GM12892 (cell line): ENCODE measurements around the gene CDHR3.
"Not testable (repeated sequence)": the region's sequence is repeated elsewhere in the genome, so short reads cannot be mapped to it uniquely, and the experiment has no call there.

Experiments
- DNase-seq: peaks from one replicate; pipeline ENCODE4 v3.0.0; 2011; ENCODE audit not compliant: insufficient read length
- FAIRE-seq: peaks from 2 replicates; lab custom pipeline; 2011; peaks lifted over from hg19 to GRCh38; lab: Jason Lieb, UNC
- POLR2A ChIP-seq: IDR thresholded peaks from 2 replicates; pipeline ENCODE4 v1.6.1; 2011; ENCODE audit warnings: low read depth, low read length, control low read depth
- POLR2AphosphoS5 ChIP-seq: IDR thresholded peaks from 2 replicates; pipeline ENCODE4 v1.6.1; 2011; ENCODE audit warnings: low read depth, low read length, control low read depth
- TAF1 ChIP-seq: IDR thresholded peaks from 2 replicates; pipeline ENCODE4 v1.6.1; 2011; ENCODE audit warnings: low read depth, mild to moderate bottlenecking, control low read depth, low read length, borderline replicate concordance

The CDHR3 gene

DNA sequence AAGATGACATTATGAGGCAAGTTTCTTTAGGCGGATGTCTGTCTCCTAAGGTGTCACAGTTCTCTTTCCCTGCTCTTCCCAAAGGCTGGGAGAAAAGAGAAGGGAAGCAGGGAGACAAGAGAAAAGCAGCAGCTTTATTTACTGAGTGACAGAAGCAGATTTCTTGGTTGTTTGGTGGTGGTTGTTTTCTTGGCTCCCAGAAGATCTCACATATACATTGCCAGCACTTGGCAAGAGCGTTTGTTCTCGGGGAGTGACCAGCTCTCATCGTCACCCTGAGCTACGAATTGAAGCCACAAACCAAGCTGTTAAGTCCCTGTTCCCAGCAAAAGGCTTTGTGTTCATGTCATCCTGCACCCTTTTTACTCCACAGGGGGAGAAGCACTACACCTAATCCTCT lies 11.4 kb downstream of the CDHR3 start:
- TF ChIP-seq TAF1 (no peak), POLR2A (no peak), POLR2AphosphoS5 (no peak)
- FAIRE-seq (no peak), DNase-seq (no peak)

DNA sequence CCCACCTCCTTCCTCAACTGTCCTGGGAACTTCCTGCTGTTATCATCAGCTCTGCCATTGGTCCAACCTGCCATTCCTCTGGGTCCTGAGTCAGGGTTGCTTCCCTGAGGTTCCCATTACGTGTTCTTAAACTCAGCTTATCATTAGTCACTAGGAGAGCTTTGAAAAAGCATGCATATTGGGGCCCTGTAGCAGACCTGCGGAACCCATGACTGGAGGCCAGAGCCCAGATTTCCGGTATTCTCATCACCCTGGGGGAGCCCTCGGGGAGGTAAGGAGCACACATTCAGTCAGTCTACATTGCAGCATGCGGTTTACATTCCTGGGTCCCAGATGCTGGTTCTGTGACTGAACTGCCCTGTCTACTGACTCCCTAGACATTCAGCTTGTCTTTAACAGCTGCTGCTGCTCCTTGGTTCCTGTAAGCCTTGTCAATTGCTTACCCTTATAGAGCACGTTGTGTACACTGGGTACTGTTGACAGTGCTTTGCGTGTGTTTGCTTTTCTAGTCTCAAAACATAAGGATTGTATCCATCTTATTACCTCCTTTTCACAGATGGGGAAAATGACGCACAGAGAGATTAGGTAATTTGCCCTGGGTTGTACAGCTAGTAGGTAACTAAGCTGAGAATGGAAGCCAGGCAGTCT lies 12.8 kb downstream of the CDHR3 start:
- no peak for DNase-seq
- FAIRE-seq, result no peak
- TF ChIP-seq POLR2A, result no peak
- no peak for TF ChIP-seq TAF1

DNA sequence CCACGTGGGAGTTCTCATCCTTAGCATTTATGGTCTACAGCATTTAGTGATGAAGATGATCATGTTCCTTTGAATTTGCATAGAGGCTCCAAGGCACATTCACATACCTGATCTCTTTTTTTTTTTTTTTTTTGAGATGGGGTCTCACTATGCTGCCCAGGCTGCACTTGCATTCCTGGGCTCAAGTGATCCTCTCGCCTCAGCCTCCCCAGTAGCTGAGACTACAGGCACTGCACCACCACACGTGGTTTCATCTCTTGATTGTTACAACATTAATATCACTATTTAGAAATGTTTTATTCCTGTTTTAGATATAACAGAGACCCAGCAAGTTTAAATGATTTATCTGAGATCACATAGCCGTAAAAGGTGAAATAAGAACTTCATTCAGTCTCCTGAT lies 13.8 kb downstream of the CDHR3 start:
- DNase-seq, result no peak
- FAIRE-seq, result no peak
- TF ChIP-seq POLR2A, result no peak
- no peak for TF ChIP-seq TAF1

DNA sequence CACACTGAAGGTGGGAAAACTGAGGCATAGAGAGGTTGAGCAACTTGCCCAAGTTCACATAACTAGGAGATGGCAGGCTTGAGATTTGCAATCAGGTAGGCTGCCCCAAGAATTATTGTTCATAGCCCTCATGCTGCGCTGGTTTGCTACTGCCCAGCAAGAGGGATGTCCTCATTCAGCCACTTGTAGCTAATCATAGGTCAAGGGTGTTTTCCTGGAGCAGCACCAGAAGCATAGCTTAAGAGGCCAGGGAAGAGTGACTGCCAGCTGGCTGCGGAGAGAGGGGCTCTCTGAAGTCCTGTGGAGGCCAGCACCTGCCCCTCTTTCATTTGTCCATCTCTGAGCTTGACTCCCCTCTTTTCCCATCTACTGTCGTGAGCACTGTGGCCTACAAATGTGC lies 15.0 kb downstream of the CDHR3 start:
- no peak for DNase-seq
- TF ChIP-seq POLR2AphosphoS5 (no peak), POLR2A (no peak), TAF1 (no peak)
- FAIRE-seq, result no peak

DNA sequence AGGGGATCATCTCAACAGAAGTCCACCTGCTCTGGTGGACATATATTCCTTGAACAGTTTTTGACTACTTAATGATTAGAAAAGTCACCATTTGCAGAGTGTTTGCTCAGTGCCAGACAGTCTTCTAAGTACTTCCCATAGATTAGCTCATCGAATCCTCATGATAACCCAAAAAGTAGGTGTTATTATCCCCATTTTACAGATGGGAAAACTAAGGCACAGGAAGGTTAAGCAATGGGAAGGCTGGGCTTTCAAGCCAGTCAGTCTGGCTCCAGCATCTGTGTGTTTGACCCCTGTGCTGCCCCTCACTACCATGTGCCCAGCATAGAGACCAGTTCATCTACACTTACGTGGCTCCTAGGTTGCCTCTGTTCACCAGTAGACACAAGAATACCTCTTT lies 15.9 kb downstream of the CDHR3 start:
- no peak for DNase-seq
- no peak for FAIRE-seq
- no peak for TF ChIP-seq TAF1
- TF ChIP-seq POLR2AphosphoS5, result no peak
- no peak for TF ChIP-seq POLR2A

DNA sequence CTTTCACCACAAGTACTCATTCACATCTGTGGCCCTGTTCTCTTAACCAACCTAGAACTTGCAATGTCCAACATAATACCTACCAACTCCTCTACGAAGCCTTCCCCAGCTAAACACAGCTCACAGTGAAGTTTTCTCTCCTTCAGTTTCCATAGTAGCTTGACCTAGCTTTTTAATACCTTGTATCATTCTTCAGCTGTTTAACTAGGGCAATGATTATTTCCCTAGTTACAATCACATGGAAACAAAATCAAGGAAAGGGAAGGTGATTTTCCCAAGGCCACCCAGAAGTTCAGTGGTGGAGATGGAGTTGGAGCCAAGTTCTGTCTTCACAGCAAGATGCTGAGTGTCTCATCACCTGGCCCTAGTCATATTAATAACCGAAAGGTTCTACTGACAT lies 16.3 kb downstream of the CDHR3 start:
- DNase-seq (no peak), FAIRE-seq (no peak)
- TF ChIP-seq POLR2A (no peak), POLR2AphosphoS5 (no peak), TAF1 (no peak)

DNA sequence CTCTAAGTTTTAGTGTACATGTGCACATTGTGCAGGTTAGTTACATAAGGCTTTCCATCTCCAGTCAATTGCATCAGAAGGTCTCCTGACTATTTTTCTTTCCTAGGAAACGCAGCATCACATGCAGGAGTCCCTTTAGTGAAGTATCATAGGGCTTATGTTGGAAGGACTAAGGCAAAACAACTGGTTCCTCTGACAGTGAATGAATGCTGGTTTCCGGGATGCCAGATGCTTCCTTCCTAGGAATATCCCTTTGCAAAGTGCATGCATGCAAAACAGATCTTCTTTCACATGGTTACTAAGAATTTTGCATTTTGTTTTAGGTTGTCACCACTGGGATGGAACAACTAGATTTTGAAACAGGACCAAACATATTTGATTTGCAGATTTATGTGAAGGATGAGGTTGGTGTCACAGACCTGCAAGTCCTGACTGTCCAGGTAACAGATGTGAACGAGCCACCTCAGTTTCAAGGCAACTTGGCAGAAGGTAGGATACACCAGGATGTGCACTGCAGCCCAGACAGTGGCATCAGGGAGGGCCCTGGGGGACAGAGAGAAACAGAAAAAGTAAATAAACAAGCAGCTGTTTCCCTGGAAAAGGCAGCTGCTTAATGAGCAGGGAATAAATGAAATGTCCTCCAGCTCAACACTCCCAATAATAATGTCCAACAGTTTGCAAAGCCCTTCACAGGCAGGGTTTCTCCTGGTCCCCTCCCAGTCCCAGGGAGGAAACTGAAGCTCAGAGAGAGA lies 17.8 kb downstream of the CDHR3 start:
- DNase-seq (no peak), FAIRE-seq (no peak)
- no peak for TF ChIP-seq POLR2A
- TF ChIP-seq POLR2AphosphoS5, result no peak
- TF ChIP-seq TAF1, result no peak

DNA sequence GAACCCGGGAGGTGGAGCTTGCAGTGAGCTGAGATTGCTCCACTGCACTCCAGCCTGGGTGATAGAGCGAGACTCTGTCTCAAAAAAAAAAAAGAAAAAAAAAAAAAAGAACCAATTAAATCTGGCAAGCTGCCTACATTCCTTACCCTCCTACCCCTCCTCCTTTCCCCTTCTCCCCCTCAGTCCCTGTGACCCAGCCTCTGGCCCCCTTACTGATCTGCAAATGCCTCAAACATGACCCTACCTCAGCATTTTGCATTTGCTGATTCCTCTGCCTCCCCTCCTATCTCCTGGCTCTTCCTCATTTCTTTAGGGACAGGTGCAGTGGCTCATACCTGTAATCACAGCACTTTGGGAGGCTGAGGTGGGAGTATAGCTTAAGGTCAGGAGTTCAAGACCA lies 19.3 kb downstream of the CDHR3 start:
- FAIRE-seq (no peak), DNase-seq (no peak)
- TF ChIP-seq POLR2AphosphoS5 (no peak), TAF1 (no peak), POLR2A (no peak)

DNA sequence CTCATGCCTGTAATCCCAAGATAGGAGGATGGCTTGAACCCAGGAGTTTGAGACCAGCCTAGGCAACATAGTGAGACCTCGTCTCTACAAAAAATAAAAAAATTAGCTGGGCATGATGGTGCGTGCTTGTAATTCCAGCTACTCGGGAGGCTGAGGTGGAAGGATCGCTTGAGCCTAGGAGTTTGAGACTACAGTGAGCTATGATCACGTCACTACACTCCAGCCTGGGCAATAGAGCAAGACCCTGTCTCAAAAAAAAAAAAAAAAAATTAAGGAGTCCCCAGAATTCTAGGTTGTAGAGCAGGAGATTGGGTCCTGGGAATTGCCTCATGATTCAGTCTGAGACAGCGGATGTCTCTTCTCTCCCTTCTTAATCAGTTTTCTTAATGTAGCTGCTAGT lies 21.7 kb downstream of the CDHR3 start:
- not testable (repeated sequence) for DNase-seq, FAIRE-seq

DNA sequence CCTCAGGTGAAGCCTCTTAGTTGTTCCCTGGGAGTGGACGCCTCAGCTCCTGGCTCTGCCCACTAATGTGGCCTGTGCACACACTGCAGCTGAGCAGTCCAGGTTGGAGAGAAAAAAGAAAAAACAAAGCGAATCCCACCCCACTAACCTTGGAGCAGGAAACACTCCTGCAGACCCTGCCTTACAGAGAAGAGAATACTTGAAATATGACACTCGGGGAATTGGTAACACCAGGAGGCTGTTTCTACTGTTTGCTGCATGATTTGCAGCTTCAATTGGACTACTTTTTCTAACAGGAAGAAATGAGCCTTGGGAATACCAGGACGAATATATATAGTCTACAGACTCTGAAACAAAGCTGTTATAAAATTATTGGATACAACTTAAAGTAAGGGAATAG lies 22.2 kb downstream of the CDHR3 start:
- TF ChIP-seq POLR2AphosphoS5 (no peak), POLR2A (no peak), TAF1 (no peak)
- DNase-seq, result no peak

DNA sequence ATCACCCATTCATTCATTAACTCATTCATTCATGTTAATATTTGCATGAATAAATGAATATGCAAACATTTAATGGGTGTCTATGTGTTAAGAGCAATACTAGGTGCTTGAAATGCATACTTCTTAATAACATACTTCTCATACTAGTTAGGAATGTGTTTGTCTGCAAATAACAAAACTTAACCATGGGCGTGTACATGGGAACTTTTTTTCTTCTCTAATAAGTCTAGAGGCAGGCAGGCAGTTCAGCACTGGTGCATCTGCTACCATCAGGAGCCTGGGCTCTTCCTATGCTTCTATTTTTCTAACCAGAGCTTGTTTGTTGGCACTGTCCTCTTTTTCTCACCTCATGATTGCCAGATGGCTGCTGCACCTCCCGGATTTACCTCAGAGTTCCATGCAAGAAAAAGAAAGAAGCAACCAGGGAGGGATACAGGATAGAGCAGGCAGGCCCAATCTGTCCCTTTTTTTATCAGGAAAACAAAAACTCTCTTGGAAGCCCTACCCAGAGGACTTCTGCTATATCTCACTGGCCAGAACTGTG lies 22.7 kb downstream of the CDHR3 start:
- FAIRE-seq (no peak), DNase-seq (no peak)
- TF ChIP-seq POLR2A (no peak), TAF1 (no peak), POLR2AphosphoS5 (no peak)

More for the DNA sequence above, 22.2 kb downstream of the CDHR3 start:
- no peak for FAIRE-seq

DNA sequence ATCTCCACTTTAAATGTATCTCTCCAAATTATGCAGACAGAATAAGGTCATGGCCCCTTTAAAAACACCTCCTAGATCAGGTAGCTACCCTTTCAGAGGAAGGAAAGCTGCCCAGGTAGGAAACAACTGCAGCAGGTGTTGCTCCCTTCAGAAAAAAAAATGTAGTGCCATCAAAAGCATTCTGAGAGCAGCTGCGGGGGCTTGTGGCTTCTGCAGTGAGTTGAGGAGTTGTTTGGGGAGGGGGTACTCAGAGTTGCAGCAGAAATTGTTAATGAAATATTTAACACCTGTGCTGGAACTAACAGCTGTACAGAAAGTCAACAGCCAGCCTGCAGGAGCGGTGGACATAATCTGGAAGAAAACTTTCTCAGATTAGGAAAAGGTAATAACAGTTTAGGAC lies 24.0 kb downstream of the CDHR3 start:
- no peak for FAIRE-seq
- no peak for TF ChIP-seq POLR2AphosphoS5
- TF ChIP-seq TAF1, result no peak
- no peak for TF ChIP-seq POLR2A
- no peak for DNase-seq

DNA sequence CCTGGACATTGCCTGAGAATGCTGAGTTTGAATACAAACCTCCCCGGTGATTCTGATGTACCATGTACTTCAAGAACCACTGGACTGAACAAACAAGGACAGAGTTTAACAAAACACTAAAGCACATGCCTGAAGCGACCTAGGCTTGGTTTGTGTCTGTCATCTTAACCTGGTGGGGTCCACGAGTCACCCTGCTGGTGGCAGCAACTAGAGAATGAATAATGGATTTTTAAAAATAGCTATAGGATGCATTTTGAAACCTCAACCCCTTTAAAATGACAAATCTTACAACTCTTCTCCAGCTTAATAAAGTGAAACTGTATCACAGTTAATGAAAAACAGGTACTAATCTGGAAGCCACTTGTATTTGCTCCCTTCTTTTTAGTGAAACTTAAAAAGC lies 25.2 kb downstream of the CDHR3 start:
- TF ChIP-seq TAF1 (no peak), POLR2A (no peak), POLR2AphosphoS5 (no peak)
- FAIRE-seq, result no peak

More for the DNA sequence above, 25.2 kb downstream of the CDHR3 start:
- DNase-seq, result no peak
